Stimulated activated CD4-positive, alpha-beta T cell treated with anti-CD3 and anti-CD28 coated beads, Interleukin-15, amount 100 ng/mL, for 48 hours (primary cell): Measurements from ENCODE around the gene LRMDA.

ENCODE experiments used
- DNase-seq, 2 donors: peaks; one replicate each; pipeline ENCODE4 v3.0.0-alpha.2; 2020; ENCODE audit warnings: low read depth in 2 of 2

Gene LRMDA

GRCh38 chr10:75773813-75774782, 342.7 kb downstream of the LRMDA start:
- DNase-seq: no peak

DNA sequence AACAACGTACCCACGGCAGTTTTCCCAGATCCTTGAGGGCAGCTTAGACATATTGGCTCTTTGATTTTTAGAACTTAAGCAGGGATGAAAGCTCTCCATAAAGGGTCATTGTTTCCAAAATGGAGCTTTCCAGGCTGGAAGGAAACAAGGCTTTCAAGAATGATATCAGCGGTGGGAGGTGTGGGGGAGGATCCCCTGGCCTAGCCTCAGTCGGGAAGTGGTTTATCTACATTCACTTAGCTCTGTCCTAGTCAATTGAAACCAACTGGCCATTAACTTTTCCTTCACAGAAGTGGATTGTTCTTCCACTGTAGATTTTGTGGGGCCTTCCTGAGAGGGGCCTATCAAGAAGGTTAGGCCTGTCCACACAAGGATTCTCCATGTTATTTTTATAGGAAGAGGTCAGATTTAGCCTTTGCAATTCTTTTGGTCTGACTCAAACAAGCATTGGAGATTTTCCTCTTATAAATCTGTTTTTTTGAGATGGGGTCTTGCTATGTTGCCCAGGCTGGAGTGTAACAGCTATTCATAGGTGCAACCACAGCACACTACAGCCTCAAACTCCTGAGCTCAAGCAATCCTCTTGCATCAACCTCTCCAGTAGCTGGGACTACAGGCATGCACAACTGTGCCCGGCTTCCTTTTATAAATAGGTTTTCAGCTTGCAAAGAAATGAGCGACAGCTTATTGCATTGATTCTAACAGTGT, 343.5 kb downstream of the LRMDA start:
- DNase-seq: no peak

- DNase-seq: no peak
These were observed 345.5 kb downstream of the LRMDA start for GRCh38 chr10:75776738-75777504.

DNA sequence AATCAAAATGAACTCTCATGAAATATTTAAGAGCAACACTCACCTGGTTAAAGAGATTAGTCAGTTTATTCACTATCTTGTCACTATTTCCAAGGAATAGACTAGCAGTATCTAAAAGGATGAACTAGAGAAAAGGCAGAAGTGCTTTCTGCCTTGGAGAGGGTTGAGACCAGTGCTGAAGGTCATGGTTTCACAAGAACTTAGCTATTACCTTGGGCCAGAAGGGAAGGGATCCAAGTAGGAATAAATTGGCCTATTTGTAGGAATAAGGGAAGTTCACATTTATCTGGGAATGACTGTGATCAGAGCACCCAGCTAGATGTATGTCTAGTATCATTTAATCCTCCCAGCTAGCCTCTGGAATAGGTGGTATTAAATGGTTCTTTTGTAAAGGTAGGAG, 347.2 kb downstream of the LRMDA start:
- no peak for DNase-seq

- no peak for DNase-seq
These were observed 347.9 kb downstream of the LRMDA start for GRCh38 chr10:75779276-75779675.

GRCh38 chr10:75782463-75783248, 351.2 kb downstream of the LRMDA start:
- no peak for DNase-seq

DNA sequence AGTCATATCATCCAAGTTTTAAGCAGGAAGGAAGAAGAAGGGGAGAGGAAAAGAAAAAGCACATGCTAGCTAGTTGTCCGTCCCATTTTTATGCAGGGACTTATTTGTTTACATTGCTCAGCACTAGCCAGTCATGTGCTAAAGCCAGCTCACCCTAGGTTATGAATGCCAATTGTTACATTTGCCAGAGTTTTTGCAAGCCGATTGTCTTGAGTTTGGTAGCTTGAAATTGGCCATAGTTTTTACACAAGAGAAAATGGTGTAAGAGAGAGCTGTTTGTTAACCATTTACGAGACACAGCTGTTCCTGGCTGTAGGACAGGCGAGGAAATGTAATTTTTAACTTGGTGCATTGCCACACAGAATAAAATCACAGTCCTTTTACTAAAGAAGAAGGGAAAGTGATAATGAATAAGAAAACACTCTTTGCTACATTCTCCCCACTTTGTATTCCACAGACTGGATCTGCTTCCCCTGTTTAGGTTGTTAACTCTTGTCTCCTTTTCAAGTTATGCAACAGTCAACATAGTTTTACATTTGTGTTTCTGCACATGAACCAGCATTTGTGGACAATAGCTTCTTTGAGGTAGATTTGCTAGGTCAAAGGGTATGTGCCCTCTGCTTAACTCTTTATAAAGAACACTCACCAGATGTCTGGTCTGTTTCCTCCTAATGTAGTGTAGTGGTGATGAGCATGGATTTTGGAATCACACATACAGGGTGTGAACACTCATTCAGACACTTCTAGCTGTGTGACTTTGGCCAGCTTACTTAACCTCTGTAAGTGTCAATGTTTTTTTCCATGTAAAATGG, 357.2 kb downstream of the LRMDA start:
- no peak for DNase-seq

DNA sequence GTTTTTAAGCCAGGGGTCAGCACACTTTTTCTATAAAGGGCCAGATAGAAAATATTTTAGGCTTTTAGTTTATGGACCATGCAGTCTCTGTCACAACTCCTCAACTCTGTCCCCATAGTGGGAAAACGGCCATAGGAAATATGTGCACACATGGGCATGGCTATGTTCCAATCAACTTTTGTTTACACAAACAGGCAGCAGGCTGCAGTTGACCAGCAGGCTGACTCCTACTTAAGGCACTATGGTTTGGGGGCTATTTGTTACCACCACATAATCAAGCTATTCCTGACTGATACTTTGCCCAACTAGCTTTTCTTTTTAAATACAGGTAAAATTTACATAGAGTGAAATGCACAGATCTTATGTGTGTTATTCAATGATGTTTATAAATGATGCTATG, 362.4 kb downstream of the LRMDA start:
- no peak for DNase-seq

- DNase-seq: no peak
These were observed 369.7 kb downstream of the LRMDA start for GRCh38 chr10:75801121-75801520.

DNA sequence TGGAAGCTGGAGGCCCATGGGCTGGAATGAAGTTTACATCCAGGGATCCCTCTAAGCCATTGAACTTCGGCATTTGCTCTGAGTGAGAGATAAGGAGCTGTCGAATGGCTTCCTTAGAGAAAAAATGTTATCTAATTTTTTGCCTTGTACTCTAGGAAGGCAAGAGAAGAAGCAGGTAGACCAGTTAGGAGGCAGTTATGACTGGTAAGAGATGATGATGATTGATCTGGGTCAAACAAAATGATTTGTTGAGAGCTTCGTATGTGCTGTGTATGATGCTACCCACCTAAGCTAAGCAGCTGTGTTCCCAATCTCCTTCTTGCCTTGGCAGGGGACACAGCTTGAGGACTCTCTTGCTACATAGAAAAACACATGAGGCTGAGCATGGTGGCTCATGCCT, 370.2 kb downstream of the LRMDA start:
- no peak for DNase-seq

GRCh38 chr10:75803121-75803520, 371.7 kb downstream of the LRMDA start:
- DNase-seq: no peak

DNA sequence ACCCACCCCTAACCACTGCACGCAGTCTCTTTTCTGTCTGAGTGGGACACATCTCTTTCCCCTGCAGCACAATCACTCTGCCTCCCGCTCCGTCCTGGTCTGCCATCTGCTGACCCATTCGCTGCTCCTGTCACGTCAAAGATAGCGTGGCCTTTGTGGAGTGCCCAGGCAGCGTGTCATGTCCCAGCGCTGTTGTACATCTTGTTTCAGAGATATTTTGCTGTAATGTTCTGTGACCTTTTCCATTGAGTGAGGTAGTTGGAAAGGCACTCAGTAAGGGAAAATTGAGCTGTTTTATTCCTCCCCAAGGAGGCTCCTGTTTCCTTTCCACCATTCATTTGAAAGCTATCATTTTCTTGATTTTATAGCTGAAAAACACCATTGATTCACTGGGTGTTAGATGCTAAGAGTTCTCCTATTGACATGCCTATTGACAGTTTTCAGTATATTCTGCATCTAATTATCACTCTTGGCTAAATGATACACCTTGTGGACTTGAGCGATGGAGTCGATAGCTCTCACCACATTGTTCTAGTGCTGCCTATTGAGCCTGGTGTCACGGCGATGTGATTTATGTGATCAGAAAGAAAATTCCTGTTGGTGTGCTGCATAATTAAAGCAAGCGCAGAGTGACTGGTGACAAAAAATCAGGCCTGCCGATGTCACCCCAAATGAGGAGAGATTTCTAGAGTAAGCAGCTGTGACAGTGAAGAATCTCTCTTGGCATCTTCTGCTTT, 372.6 kb downstream of the LRMDA start:
- no peak for DNase-seq

DNA sequence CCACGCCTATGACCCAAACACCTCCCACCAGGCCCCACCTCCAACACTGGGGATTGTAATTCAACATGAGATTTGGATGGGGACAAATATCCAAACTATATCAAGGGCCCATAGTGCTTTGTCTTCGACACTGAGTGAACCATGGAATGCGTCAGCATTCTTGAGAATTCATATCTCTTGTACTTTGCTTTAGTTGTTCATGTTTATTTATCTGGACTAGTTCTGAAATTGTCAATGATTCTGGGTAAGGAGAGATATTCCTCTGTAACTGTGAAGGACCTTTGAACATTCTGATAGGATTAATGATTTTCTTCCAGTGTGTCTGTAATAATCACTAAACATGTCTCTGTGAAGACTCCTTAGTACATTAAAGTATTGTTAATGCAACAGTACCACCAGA, 374.8 kb downstream of the LRMDA start:
- DNase-seq: no peak

DNA sequence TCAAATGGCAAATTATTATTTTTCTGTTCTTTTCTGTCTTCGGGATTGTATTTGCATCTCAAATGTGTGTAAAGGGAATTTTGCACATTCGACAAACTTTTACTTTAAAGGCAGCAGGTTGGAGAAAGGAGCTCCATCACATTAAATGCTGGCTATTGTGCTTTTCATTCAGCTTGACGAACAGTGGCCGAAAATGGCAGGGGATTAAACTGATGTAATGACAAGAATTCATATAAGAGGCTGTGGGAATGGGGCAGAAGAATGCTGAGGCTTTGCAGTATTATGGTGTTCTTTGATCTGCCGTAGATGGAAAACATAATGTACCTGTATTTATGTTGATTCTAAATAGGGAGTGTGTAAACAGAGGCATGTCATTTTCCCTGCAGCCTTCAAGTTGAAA, 376.0 kb downstream of the LRMDA start:
- no peak for DNase-seq

- DNase-seq: no peak
These were observed 377.6 kb downstream of the LRMDA start for GRCh38 chr10:75809003-75809402.

- no peak for DNase-seq
These were observed 382.6 kb downstream of the LRMDA start for GRCh38 chr10:75814014-75814413.

GRCh38 chr10:75815066-75815465, 383.6 kb downstream of the LRMDA start:
- no peak for DNase-seq

GRCh38 chr10:75817198-75817597, 385.8 kb downstream of the LRMDA start:
- no peak for DNase-seq

- DNase-seq: no peak
These were observed 387.1 kb downstream of the LRMDA start for GRCh38 chr10:75818552-75818951.

DNA sequence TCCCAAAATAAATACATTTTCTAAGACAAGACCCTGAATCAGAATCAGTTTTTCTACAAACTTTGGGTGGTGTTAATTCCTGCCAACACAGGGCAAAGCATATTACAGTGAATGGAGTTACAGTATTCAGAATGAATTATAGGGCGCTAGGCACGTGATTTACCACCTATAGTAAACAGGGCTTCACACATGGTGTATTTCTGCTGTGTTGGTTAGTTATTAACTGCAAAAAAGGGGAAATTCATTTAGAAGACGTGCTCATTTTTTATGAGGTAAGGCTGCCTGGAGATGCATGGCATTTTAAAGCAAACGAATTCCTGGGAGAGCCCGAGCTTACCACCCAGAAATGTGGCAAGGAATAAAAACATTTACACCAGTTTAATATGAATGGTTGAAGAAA, 393.8 kb downstream of the LRMDA start:
- DNase-seq: no peak
